GM23338 (cell line): Measurements from ENCODE around the gene ULBP3. TPM values are rescaled to one million over a fixed set of nuclear protein-coding genes. Genes with fewer than 3 reads are reported as not detected.

Experiments
- ATAC-seq: fragments of 200-7000 bp; cut with Tn5 transposase; 3 replicates; pipeline ENCODE4 v1.9.1; 2020
- DNase-seq: peaks from one replicate; pipeline ENCODE4 v3.0.0-alpha.2; 2015; ENCODE audit warnings: low spot score
- H2AFZ ChIP-seq: fragments of 200-600 bp; sonication (generic); 2 replicates; pipeline ENCODE4 v1.8.0; 2016; ENCODE audit warnings: antibody characterized with exemption, mild to moderate bottlenecking, moderate library complexity
- H3F3A ChIP-seq: fragments of 200-600 bp; sonication (generic); replicated peaks from 2 replicates; pipeline ENCODE4 v1.8.0; 2017; ENCODE audit warnings: antibody characterized with exemption, mixed run types, low read depth
- H3K27ac ChIP-seq: fragments of 200-600 bp; sonication (generic); 2 replicates; pipeline ENCODE4 v1.6.1; 2016; ENCODE audit warnings: low read depth
- H3K27me3 ChIP-seq: fragments of 200-600 bp; sonication (generic); 2 replicates; pipeline ENCODE4 v1.8.0; 2016; ENCODE audit warnings: mild to moderate bottlenecking, mixed run types, moderate library complexity; ENCODE audit not compliant: insufficient read depth
- H3K36me3 ChIP-seq: fragments of 200-600 bp; sonication (generic); 2 replicates; pipeline ENCODE4 v1.8.0; 2016; ENCODE audit warnings: mild to moderate bottlenecking; ENCODE audit not compliant: insufficient read depth
- H3K4me1 ChIP-seq: fragments of 200-600 bp; sonication (generic); 2 replicates; pipeline ENCODE4 v1.8.0; 2016; ENCODE audit warnings: mild to moderate bottlenecking, moderate library complexity; ENCODE audit not compliant: insufficient read depth
- H3K4me2 ChIP-seq: fragments of 200-600 bp; sonication (generic); 2 replicates; pipeline ENCODE4 v1.7.1; 2017; ENCODE audit warnings: mixed run types
- H3K4me3 ChIP-seq: fragments of 200-600 bp; sonication (generic); 2 replicates; pipeline ENCODE4 v1.6.1; 2016; ENCODE audit warnings: mixed run types
- H3K79me2 ChIP-seq: fragments of 200-600 bp; sonication (generic); replicated peaks from 2 replicates; pipeline ENCODE4 v1.8.0; 2017; ENCODE audit warnings: mild to moderate bottlenecking; ENCODE audit not compliant: insufficient read depth
- H3K9me2 ChIP-seq: fragments of 200-600 bp; sonication (generic); 2 replicates; pipeline ENCODE4 v1.8.0; 2017; ENCODE audit not compliant: insufficient read depth
- H4K20me1 ChIP-seq: fragments of 200-600 bp; sonication (generic); replicated peaks from 2 replicates; pipeline ENCODE4 v1.8.0; 2017; ENCODE audit warnings: mild to moderate bottlenecking; ENCODE audit not compliant: insufficient read depth
- H3K27ac Mint-ChIP-seq: 2 replicates; pipeline ENCODE4 v1.8.0; 2020; ENCODE audit warnings: inconsistent platforms, mild to moderate bottlenecking, moderate library complexity, mixed read lengths
- H3K27me3 Mint-ChIP-seq: 3 replicates; pipeline ENCODE4 v1.8.0; 2022; ENCODE audit warnings: low read depth, mild to moderate bottlenecking, moderate library complexity, mixed read lengths, inconsistent platforms; ENCODE audit not compliant: insufficient read depth, poor library complexity
- H3K36me3 Mint-ChIP-seq: 3 replicates; pipeline ENCODE4 v1.8.0; 2021; ENCODE audit warnings: low read depth, mild to moderate bottlenecking, inconsistent platforms, moderate library complexity, mixed read lengths
- H3K4me1 Mint-ChIP-seq: 3 replicates; pipeline ENCODE4 v1.8.0; 2020; ENCODE audit warnings: mild to moderate bottlenecking, inconsistent platforms, mixed read lengths
- H3K4me3 Mint-ChIP-seq: 3 replicates; pipeline ENCODE4 v1.8.0; 2021; ENCODE audit warnings: moderate library complexity, mild to moderate bottlenecking, inconsistent platforms, mixed read lengths
- H3K9me3 Mint-ChIP-seq: 3 replicates; pipeline ENCODE4 v1.8.0; 2020; ENCODE audit warnings: moderate library complexity, mild to moderate bottlenecking, inconsistent platforms, mixed read lengths
- EZH2 ChIP-seq: fragments of 200-600 bp; sonication (generic); IDR thresholded peaks from one replicate; pipeline ENCODE4 v1.8.0; 2017; ENCODE audit warnings: antibody characterized with exemption, mild to moderate bottlenecking, low read depth; ENCODE audit not compliant: unreplicated experiment
- EZH2phosphoT487 ChIP-seq: fragments of 200-600 bp; sonication (generic); IDR thresholded peaks from one replicate; pipeline ENCODE4 v1.8.1; 2018; ENCODE audit warnings: antibody characterized with exemption; ENCODE audit not compliant: unreplicated experiment
- ZNF114 ChIP-seq: fragments of 250-450 bp; sonication (Bioruptor Pico); IDR thresholded peaks from 2 replicates; pipeline ENCODE4 v1.5.0; 2020; ENCODE audit warnings: mild to moderate bottlenecking, moderate library complexity
- ZNF331 ChIP-seq: fragments of 250-450 bp; sonication (Bioruptor Pico); IDR thresholded peaks from 2 replicates; pipeline ENCODE4 v1.5.0; 2020; ENCODE audit warnings: low read depth, mild to moderate bottlenecking, moderate library complexity
- polyA plus RNA-seq: library from polyadenylated mRNA; unstranded; fragments of >200 nt; fragmentation: Nextera tagmentation; extraction: Ambion mirVana; gene quantifications from 2 replicates; pipeline ENCODE4 v1.2.1, GENCODE V29; 2016
- total RNA-seq: library from RNA; depleted of rRNA; stranded (reverse); fragments of >200 nt; shearing (Covaris generic); gene quantifications from 2 replicates; pipeline ENCODE4 v1.2.3, GENCODE V29; 2014
- TF ChIP-seq, protein P1 (sequence below): IDR thresholded peaks from one replicate; pipeline ENCODE4 v1.6.1; 2018; ENCODE audit warnings: antibody characterized with exemption; ENCODE audit not compliant: unreplicated experiment
- TF ChIP-seq, protein P2 (sequence below): IDR thresholded peaks from 2 replicates; pipeline ENCODE4 v1.6.1; 2016; ENCODE audit warnings: antibody characterized with exemption

Gene ULBP3
- total and polyA plus RNA-seq, 2 experiments from 2014 or later: 0.60 to 4.2 TPM

DNA sequence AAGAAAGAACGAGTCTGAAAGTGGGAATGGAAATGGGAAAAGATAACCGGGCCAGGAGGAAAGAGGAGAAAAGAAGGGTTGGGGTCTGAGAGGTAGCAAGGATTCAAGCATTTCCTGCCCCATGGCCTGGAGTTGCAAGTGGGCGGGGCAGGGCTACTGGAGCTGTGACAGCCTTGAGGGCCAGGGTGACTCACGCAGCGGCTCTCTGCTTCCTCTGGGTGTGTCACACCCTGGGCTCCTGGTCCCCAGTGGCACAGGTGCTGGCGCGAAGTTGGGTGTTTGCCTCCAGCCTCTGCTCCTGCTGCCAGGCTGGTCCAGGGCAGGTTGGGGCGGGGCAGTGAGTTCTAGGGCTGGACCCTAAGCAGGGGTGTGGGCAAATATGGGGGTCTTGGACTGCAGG is 3.3 kb upstream of the ULBP3 start:
- Histone ChIP-seq H3K9me2 (no peaks in the 10 kb centered on the region), H3K4me3 (no peak overlapping the region), H4K20me1 (no peaks in the 10 kb centered on the region), H3K27ac (no peak overlapping the region), H2AFZ (no peak overlapping the region), H3K4me1 (no peaks in the 10 kb centered on the region), H3K4me2 (no peak overlapping the region), H3K27me3 (peaks cover 21% of the 10 kb centered on the region), H3F3A (no peaks in the 10 kb centered on the region), H3K36me3 (no peaks in the 10 kb centered on the region), H3K79me2 (no peaks in the 10 kb centered on the region)
- no peak overlapping the region for H3K4me3 Mint-ChIP-seq
- H3K36me3 Mint-ChIP-seq: no peaks in the 10 kb centered on the region
- DNase-seq (peak; percentile 63), ATAC-seq (no peak)
- H3K9me3 Mint-ChIP-seq: no peaks in the 10 kb centered on the region
- H3K4me1 Mint-ChIP-seq: peaks cover 17% of the 10 kb centered on the region
- H3K27me3 Mint-ChIP-seq: peaks cover 24% of the 10 kb centered on the region
- no peak for TF ChIP-seq ZNF114 (CRISPR knock-in tag)
- H3K27ac Mint-ChIP-seq: no peak overlapping the region

DNA sequence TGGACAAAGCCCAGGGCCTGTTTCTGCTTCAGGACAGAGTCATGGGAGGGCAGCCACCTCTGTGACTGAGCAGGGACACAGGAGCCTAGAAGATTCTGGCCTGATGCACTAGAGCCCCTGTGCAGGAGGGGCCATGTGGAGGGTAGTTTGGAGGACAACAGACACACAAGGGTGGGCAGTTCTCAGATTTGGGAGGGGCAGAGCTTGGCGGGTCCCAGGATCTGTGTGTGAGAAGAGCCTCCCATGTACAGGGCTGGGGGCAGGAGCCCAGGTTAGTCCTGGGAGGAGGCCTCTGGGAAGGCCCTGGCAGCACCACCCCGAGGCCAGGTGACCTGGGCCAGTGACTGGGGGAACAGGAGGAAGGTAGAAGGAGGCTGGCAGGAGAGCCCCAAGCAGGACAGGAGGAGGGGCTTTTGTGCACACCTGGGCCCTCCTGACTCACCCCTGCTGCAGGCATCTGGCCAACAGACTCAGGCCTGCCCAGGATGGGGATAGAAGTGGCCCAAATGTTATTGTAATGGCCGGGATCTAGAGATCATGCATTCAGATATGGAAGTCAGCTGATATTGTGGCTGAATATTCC is 1.4 kb upstream of the ULBP3 start:
- Histone ChIP-seq H4K20me1 (no peaks in the 10 kb centered on the region), H2AFZ (no peak overlapping the region), H3K4me1 (no peaks in the 10 kb centered on the region), H3K27ac (no peak overlapping the region), H3F3A (no peaks in the 10 kb centered on the region), H3K9me2 (no peaks in the 10 kb centered on the region), H3K79me2 (no peaks in the 10 kb centered on the region), H3K27me3 (peaks cover 23% of the 10 kb centered on the region), H3K4me2 (no peak overlapping the region), H3K36me3 (no peaks in the 10 kb centered on the region), H3K4me3 (no peak overlapping the region)
- no peak for TF ChIP-seq EZH2
- TF ChIP-seq EZH2phosphoT487: no peak
- TF ChIP-seq, protein P1, sequence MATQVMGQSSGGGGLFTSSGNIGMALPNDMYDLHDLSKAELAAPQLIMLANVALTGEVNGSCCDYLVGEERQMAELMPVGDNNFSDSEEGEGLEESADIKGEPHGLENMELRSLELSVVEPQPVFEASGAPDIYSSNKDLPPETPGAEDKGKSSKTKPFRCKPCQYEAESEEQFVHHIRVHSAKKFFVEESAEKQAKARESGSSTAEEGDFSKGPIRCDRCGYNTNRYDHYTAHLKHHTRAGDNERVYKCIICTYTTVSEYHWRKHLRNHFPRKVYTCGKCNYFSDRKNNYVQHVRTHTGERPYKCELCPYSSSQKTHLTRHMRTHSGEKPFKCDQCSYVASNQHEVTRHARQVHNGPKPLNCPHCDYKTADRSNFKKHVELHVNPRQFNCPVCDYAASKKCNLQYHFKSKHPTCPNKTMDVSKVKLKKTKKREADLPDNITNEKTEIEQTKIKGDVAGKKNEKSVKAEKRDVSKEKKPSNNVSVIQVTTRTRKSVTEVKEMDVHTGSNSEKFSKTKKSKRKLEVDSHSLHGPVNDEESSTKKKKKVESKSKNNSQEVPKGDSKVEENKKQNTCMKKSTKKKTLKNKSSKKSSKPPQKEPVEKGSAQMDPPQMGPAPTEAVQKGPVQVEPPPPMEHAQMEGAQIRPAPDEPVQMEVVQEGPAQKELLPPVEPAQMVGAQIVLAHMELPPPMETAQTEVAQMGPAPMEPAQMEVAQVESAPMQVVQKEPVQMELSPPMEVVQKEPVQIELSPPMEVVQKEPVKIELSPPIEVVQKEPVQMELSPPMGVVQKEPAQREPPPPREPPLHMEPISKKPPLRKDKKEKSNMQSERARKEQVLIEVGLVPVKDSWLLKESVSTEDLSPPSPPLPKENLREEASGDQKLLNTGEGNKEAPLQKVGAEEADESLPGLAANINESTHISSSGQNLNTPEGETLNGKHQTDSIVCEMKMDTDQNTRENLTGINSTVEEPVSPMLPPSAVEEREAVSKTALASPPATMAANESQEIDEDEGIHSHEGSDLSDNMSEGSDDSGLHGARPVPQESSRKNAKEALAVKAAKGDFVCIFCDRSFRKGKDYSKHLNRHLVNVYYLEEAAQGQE: no peak
- peaks cover 24% of the 10 kb centered on the region for H3K27me3 Mint-ChIP-seq
- DNase-seq: no peak
- no peaks in the 10 kb centered on the region; the same call in 2 of the 3 replicates for H3K36me3 Mint-ChIP-seq
- peaks cover 17% of the 10 kb centered on the region for H3K4me1 Mint-ChIP-seq
- no peak overlapping the region for H3K27ac Mint-ChIP-seq
- H3K9me3 Mint-ChIP-seq: no peaks in the 10 kb centered on the region
- no peak for ATAC-seq
- no peak overlapping the region for H3K4me3 Mint-ChIP-seq

DNA sequence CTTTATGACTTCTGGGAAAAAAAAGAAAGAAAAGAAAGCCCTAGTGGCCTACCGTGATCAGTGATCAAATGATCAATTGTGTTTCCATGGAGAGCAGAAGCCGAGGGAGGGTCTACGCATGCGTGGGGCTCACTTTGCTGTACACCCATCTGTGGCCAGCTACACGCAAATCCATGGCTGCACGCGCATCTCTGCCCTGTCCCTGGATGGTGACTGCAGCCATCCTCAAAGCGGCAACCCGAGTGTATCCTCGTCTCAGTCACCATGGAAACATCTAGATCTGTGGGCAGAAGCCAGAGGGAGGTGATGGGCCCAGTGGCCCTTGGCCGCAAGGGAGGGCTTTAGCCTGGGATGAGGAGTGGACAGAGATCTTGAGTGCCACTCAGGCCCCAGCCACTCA is 785 bp upstream of the ULBP3 start:
- ATAC-seq: no peak
- no peaks in the 10 kb centered on the region for H3K9me2 ChIP-seq
- no peak overlapping the region for H3K27ac ChIP-seq
- H3K79me2 ChIP-seq: no peaks in the 10 kb centered on the region
- no peaks in the 10 kb centered on the region for H3K36me3 ChIP-seq
- no peaks in the 10 kb centered on the region for H3K4me1 ChIP-seq
- Mint-ChIP-seq H3K27ac (no peak overlapping the region), H3K4me3 (peak overlapping the region; percentile 45; the same call in 2 of the 3 replicates), H3K4me1 (peaks cover 14% of the 10 kb centered on the region), H3K36me3 (no peaks in the 10 kb centered on the region; the same call in 2 of the 3 replicates), H3K27me3 (peaks cover 24% of the 10 kb centered on the region), H3K9me3 (no peaks in the 10 kb centered on the region)
- H2AFZ ChIP-seq: peak overlapping the region; percentile 96; the same call in 1 of the 2 replicates
- H3F3A ChIP-seq: no peaks in the 10 kb centered on the region
- H4K20me1 ChIP-seq: no peaks in the 10 kb centered on the region
- peak overlapping the region; percentile 89 for H3K4me3 ChIP-seq
- H3K4me2 ChIP-seq: peak overlapping the region; percentile 93
- TF ChIP-seq EZH2phosphoT487 (no peak), ZNF331 (CRISPR knock-in tag) (no peak)
- TF ChIP-seq, protein P2, sequence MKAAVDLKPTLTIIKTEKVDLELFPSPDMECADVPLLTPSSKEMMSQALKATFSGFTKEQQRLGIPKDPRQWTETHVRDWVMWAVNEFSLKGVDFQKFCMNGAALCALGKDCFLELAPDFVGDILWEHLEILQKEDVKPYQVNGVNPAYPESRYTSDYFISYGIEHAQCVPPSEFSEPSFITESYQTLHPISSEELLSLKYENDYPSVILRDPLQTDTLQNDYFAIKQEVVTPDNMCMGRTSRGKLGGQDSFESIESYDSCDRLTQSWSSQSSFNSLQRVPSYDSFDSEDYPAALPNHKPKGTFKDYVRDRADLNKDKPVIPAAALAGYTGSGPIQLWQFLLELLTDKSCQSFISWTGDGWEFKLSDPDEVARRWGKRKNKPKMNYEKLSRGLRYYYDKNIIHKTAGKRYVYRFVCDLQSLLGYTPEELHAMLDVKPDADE: no peak
- no peak for DNase-seq
- H3K27me3 ChIP-seq: peaks cover 23% of the 10 kb centered on the region
